Adrenal gland (tissue), 5 donors: Measurements from ENCODE around the gene TMEM61.

ENCODE experiments used
- POLR2A ChIP-seq, 2 donors: fragments of 450-650 bp; IDR thresholded peaks; one replicate each; pipeline ENCODE4 v1.6.1; 2017; ENCODE audit warnings: antibody characterized with exemption in 2 of 2, mild to moderate bottlenecking in 2 of 2, moderate library complexity in 1 of 2
- TF ChIP-seq, protein P1 (sequence below), 6 experiments: fragments of 450-650 bp in 4 of 6; fragments of 200-600 bp in 2 of 6; sonication (generic) in 1 of 6; IDR thresholded peaks; 1 replicate in 5 of 6; 2 replicates in 1 of 6; pipeline versions ENCODE4 v1.5.1 to v1.8.0; 2016 to 2021; ENCODE audit warnings: antibody characterized with exemption in 6 of 6, mild to moderate bottlenecking in 2 of 6, moderate library complexity in 1 of 6
- donor health status: DM: no; HTN: no; CAD: no.

DNA sequence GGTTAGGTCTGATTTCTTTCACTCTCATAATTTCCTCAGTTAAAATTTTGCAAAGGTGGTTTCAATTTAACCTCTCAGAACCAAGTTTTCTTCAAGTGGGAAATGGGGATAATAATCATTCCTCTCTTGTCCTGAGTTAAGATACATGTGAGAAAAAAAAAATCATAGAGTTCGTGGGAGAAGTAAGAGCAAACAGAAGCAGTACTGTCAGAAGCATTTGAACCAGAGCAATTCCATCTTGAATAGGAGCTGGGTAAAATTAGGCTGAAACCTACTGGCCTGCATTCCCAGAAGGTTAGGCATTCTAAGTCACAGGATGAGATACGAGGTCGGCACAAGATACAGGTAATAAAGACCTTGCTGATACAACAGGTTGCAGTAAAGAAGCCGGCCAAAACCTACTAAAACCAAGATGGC is 28.6 kb upstream of the TMEM61 start:
- TF ChIP-seq, protein P1, sequence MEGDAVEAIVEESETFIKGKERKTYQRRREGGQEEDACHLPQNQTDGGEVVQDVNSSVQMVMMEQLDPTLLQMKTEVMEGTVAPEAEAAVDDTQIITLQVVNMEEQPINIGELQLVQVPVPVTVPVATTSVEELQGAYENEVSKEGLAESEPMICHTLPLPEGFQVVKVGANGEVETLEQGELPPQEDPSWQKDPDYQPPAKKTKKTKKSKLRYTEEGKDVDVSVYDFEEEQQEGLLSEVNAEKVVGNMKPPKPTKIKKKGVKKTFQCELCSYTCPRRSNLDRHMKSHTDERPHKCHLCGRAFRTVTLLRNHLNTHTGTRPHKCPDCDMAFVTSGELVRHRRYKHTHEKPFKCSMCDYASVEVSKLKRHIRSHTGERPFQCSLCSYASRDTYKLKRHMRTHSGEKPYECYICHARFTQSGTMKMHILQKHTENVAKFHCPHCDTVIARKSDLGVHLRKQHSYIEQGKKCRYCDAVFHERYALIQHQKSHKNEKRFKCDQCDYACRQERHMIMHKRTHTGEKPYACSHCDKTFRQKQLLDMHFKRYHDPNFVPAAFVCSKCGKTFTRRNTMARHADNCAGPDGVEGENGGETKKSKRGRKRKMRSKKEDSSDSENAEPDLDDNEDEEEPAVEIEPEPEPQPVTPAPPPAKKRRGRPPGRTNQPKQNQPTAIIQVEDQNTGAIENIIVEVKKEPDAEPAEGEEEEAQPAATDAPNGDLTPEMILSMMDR (IDR thresholded peaks at IDR 0.05) = no peak
- TF ChIP-seq POLR2A (IDR thresholded peaks at IDR 0.05) = no peak
